Gastrocnemius medialis (tissue), 4 donors: ENCODE measurements around the gene MIGA1. TPM values are rescaled to one million over a fixed set of nuclear protein-coding genes. Genes with fewer than 3 reads are reported as not detected.
"Not testable (repeated sequence)": the region's sequence is repeated elsewhere in the genome, so short reads cannot be mapped to it uniquely, and the experiment has no call there.

Experiments
- ATAC-seq, 2 donors: fragments of 150-250 bp; one replicate each; pipeline ENCODE4 v1.9.1; 2016
- DNase-seq, 2 donors: peaks; one replicate each; pipeline ENCODE4 v3.0.0-alpha.2; 2019
- H3K27ac ChIP-seq, 4 donors: fragments of 200-600 bp; sonication (generic); 1 replicate in 1 of 4; 2 replicates in 3 of 4; pipeline ENCODE4 v1.5.1; 2016 to 2018; ENCODE audit warnings: mild to moderate bottlenecking in 2 of 4, moderate library complexity in 1 of 4
- H3K27me3 ChIP-seq, 3 donors: fragments of 200-600 bp; sonication (generic) in 2 of 3; 1 replicate in 1 of 3; 2 replicates in 2 of 3; pipeline versions ENCODE4 v1.5.1 to v1.6.0; 2016 to 2019; ENCODE audit warnings: mild to moderate bottlenecking in 1 of 3, moderate library complexity in 1 of 3
- H3K36me3 ChIP-seq, 2 donors: fragments of 200-600 bp; sonication (generic) in 1 of 2; one replicate each; pipeline ENCODE4 v1.5.1; 2017 to 2018
- H3K4me1 ChIP-seq, 2 donors: fragments of 200-600 bp; sonication (generic) in 1 of 2; one replicate each; pipeline ENCODE4 v1.5.1; 2016 to 2017; ENCODE audit warnings: mild to moderate bottlenecking in 2 of 2
- H3K4me3 ChIP-seq, 4 donors: fragments of 200-600 bp; sonication (generic) in 3 of 4; 1 replicate in 1 of 4; 2 replicates in 3 of 4; pipeline ENCODE4 v1.5.1; 2016 to 2019; ENCODE audit warnings: mild to moderate bottlenecking in 2 of 4
- H3K9me3 ChIP-seq, 3 donors: fragments of 200-600 bp; sonication (generic) in 2 of 3; 1 replicate in 1 of 3; 2 replicates in 2 of 3; pipeline ENCODE4 v1.5.1; 2016 to 2019
- POLR2A ChIP-seq, 2 donors: fragments of 450-650 bp; IDR thresholded peaks; one replicate each; pipeline ENCODE4 v1.6.1; 2017; ENCODE audit warnings: antibody characterized with exemption in 2 of 2, mild to moderate bottlenecking in 2 of 2, moderate library complexity in 2 of 2
- in situ Hi-C, 4 donors: fragments of 200-750 bp; cut with MboI; loops; one replicate each; pipeline versions ENCODE4 v1.15.0 to v1.8.0; 2017; ENCODE audit warnings: low sequenced_read_pairs in 4 of 4
- intact Hi-C: fragments of 100-400 bp; cut with DNase I; formaldehyde crosslinking; loops from one replicate; pipeline ENCODE4 v1.15.1; 2023; ENCODE audit warnings: low total_unique reads
- total RNA-seq, 4 donors: library from RNA; depleted of rRNA; stranded (reverse); fragments of >200 nt; gene quantifications; one replicate each; pipeline versions ENCODE4 v1.1.0 to v1.2.3, GENCODE V29; 2016
- TF ChIP-seq, protein P1 (sequence below), 5 experiments: fragments of 450-650 bp in 3 of 5; fragments of 200-600 bp in 2 of 5; sonication (generic) in 2 of 5; IDR thresholded peaks in 4 of 5; conservative IDR thresholded peaks in 1 of 5; 1 replicate in 4 of 5; 2 replicates in 1 of 5; pipeline ENCODE4 v1.5.1; 2016 to 2019; ENCODE audit warnings: antibody characterized with exemption in 5 of 5, mild to moderate bottlenecking in 3 of 5, moderate library complexity in 3 of 5

Gene MIGA1
- total RNA-seq, 4 donors from 2014 or later: 15.0 to 21.7 (median 19.2) TPM

DNA sequence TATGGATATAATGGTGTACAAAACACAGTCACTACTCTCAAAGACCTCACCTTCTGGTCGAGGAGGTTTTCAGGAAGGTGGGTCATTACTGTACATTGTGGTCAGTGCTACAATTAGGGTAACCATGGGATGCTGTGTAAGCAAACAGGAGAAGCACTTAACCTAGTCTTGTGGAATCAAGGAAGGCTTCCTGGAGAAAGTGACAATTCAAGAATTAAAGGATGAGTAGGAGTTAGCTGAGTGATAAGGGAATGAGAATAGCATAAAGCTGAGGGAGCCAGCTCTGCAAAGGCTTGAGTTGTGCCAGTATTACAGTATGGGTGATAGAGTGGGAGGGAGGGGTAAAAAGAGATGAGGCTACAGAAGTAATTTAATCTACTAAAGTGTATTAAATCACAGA, 126.2 kb downstream of the MIGA1 start:
- TF ChIP-seq POLR2A (IDR thresholded peaks at IDR 0.05): no peak
- TF ChIP-seq, protein P1, sequence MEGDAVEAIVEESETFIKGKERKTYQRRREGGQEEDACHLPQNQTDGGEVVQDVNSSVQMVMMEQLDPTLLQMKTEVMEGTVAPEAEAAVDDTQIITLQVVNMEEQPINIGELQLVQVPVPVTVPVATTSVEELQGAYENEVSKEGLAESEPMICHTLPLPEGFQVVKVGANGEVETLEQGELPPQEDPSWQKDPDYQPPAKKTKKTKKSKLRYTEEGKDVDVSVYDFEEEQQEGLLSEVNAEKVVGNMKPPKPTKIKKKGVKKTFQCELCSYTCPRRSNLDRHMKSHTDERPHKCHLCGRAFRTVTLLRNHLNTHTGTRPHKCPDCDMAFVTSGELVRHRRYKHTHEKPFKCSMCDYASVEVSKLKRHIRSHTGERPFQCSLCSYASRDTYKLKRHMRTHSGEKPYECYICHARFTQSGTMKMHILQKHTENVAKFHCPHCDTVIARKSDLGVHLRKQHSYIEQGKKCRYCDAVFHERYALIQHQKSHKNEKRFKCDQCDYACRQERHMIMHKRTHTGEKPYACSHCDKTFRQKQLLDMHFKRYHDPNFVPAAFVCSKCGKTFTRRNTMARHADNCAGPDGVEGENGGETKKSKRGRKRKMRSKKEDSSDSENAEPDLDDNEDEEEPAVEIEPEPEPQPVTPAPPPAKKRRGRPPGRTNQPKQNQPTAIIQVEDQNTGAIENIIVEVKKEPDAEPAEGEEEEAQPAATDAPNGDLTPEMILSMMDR (IDR thresholded peaks at IDR 0.05 in 4 of 5, conservative IDR thresholded peaks at IDR 0.05 in 1 of 5): no peak
- Histone ChIP-seq H3K4me3 (no peak overlapping the region), H3K27ac (peak overlapping the region; percentile 10 to 86 (median 76)), H3K4me1 (peaks cover 37 to 41% of the 10 kb centered on the region in 2 donors), H3K27me3 (no peaks in the 10 kb centered on the region), H3K36me3 (peaks cover 0 to 18% of the 10 kb centered on the region in 2 donors), H3K9me3 (no peaks in the 10 kb centered on the region)
- in situ Hi-C loops (no loop called here), intact Hi-C loops (loop anchor here (10.0 kb wide), 1 partner anchor 139 kb away; the partner anchor contains the start of gene GIPC2)
- ATAC-seq: peak in 1 of 2 donors; percentile 11
- DNase-seq: no peak

DNA sequence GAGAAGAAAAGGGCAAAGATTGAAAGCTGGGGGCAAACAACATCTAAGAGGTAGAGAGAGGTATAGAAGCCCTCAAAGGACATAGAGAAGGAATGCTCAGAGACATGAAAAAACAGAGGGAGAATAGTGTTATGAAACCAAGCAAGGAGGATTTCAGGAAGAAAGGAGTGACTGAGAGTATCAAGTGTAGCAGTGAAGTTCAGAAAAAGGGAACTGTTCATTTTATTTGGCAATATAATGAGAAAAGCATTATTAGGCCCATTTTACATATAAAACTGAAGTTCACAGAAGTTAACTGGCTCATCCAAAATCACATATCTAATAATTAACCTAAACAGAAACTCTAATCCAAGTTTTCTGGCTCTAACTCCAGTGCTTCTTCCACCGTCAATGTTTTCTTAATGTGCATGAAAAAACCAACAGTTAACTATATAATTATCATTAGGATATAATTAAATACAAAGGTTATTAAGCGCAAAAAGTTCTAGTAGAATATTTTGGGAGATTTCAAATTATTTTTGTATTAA, 126.6 kb downstream of the MIGA1 start:
- peaks cover 0 to 18% of the 10 kb centered on the region in 2 donors for H3K36me3 ChIP-seq
- no peak for ATAC-seq
- H3K4me1 ChIP-seq: peaks cover 32 to 36% of the 10 kb centered on the region in 2 donors
- H3K27ac ChIP-seq: peak overlapping the region; percentile 1 to 86 (median 76)
- no peaks in the 10 kb centered on the region for H3K27me3 ChIP-seq
- in situ Hi-C loops (no loop called here), intact Hi-C loops (loop anchor here (10.0 kb wide), 1 partner anchor 139 kb away; the partner anchor contains the start of gene GIPC2)
- TF ChIP-seq, protein P1 (IDR thresholded peaks at IDR 0.05 in 4 of 5, conservative IDR thresholded peaks at IDR 0.05 in 1 of 5): no peak
- TF ChIP-seq POLR2A (IDR thresholded peaks at IDR 0.05): no peak
- no peaks in the 10 kb centered on the region for H3K9me3 ChIP-seq
- no peak overlapping the region for H3K4me3 ChIP-seq
- DNase-seq: no peak

DNA sequence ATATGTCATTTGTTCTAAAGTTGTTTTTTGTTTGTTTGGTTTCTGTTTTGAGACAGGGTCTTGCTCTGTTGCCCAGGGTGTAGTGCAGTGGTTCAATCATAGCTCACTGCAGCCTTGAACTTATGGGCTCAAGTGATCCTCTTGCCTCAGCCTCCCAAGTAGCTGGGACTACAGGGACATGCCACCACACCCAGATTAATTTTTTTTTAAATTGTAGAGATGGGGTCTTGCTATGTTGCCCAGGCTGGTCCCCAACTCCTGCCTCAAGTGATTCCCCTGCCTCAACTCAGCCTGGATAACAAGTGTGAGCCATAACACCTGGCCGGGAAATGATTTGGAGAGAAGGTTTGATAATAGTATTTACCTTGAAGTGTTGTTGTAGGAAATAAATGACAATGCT, 127.2 kb downstream of the MIGA1 start:
- intact Hi-C loops (loop anchor here (10.0 kb wide), 1 partner anchor 138 kb away; the partner anchor contains the start of gene GIPC2), in situ Hi-C loops (no loop called here)
- Histone ChIP-seq H3K27me3 (no peaks in the 10 kb centered on the region), H3K4me3 (no peak overlapping the region), H3K27ac (peak overlapping the region in 3 of 4 donors; percentile 36 to 86 (median 37)), H3K4me1 (peaks cover 28 to 31% of the 10 kb centered on the region in 2 donors), H3K9me3 (no peaks in the 10 kb centered on the region), H3K36me3 (peaks cover 0 to 18% of the 10 kb centered on the region in 2 donors)
- TF ChIP-seq, protein P1 (IDR thresholded peaks at IDR 0.05 in 4 of 5, conservative IDR thresholded peaks at IDR 0.05 in 1 of 5): no peak
- no peak for TF ChIP-seq POLR2A (IDR thresholded peaks at IDR 0.05)
- DNase-seq: no peak
- ATAC-seq: no peak

DNA sequence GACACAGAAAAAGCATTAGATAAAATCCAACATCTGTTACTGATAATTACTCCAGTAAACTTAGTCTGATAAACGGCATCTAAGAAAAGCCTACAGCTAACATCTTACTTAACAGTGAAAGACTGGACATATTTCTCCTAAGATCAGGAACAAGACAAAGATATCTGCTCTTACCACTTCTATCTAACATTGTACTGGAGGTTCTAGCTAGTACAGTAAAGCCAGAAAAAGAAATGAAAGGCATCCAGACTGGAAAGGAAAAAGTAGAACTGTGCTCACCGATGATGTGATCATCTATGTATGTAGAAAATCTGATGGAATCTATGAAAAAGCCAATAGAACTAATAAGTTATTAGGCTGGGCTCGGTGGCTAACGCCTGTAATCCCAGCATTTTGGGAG, 130.7 kb downstream of the MIGA1 start:
- TF ChIP-seq, protein P1 (IDR thresholded peaks at IDR 0.05 in 4 of 5, conservative IDR thresholded peaks at IDR 0.05 in 1 of 5): no peak
- no peak for TF ChIP-seq POLR2A (IDR thresholded peaks at IDR 0.05)
- intact Hi-C loops: no loop called here
- no peak for ATAC-seq

DNA sequence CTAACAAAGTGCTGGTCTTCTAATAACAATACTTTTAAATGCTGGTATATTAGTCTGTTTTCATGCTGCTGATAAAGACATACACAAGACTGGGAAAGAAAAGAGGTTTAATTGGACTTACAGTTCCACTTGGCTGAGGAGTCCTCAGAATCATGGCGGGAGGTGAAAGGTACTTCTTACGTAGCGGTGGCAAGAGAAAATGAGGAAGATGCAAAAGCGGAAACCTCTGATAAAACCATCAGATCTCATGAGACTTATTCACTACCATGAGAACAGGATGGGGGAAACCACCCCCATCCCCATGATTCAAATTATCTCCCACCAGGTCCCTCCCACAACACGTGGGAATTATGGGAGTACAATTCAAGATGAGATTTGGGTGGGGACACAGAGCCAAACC, 139.5 kb downstream of the MIGA1 start:
- H3K9me3 ChIP-seq, ATAC-seq, in situ Hi-C loops, H3K27me3 ChIP-seq, DNase-seq, H3K4me1 ChIP-seq, H3K4me3 ChIP-seq: not testable (repeated sequence)
- Histone ChIP-seq H3K36me3 (peaks cover 0 to 76% of the 10 kb centered on the region in 2 donors), H3K27ac (peak overlapping the region in 3 of 4 donors; percentile 36 to 66 (median 45))
- intact Hi-C loops: loop anchor here (5.0 kb wide), 1 partner anchor 33 kb away; no protein-coding TSS in a partner anchor

More for the DNA sequence above, 130.7 kb downstream of the MIGA1 start:
- peaks cover 0 to 8% of the 10 kb centered on the region in 2 donors for H3K4me1 ChIP-seq
- H3K9me3 ChIP-seq: no peaks in the 10 kb centered on the region
- H3K36me3 ChIP-seq: peaks cover 0 to 26% of the 10 kb centered on the region in 2 donors
- no peak for DNase-seq
- H3K27me3 ChIP-seq: no peaks in the 10 kb centered on the region
- peak overlapping the region in 3 of 4 donors; percentile 49 to 69 (median 67) for H3K27ac ChIP-seq
- in situ Hi-C loops: no loop called here
- no peak overlapping the region for H3K4me3 ChIP-seq
